Smooth muscle cell (in vitro differentiated cells): ENCODE measurements around the gene E2F8. TPM values are rescaled to one million over a fixed set of nuclear protein-coding genes. Genes with fewer than 3 reads are reported as not detected.

Experiments
- DNase-seq: peaks from one replicate; lab custom pipeline; 2025; ENCODE audit not compliant: unreplicated experiment; lab: John Stamatoyannopoulos, UW
- H2AFZ ChIP-seq: fragments of 200-600 bp; sonication (generic); 2 replicates; pipeline ENCODE4 v1.6.0; 2016; ENCODE audit warnings: antibody characterized with exemption, low read depth, mild to moderate bottlenecking
- H3F3A ChIP-seq: fragments of 200-600 bp; sonication (generic); 2 replicates; pipeline ENCODE4 v1.6.0; 2017; ENCODE audit warnings: antibody characterized with exemption, low read depth
- H3K27ac ChIP-seq: fragments of 200-600 bp; sonication (generic); 2 replicates; pipeline ENCODE4 v1.5.1; 2016; ENCODE audit warnings: low read depth, mild to moderate bottlenecking
- H3K27me3 ChIP-seq: fragments of 200-600 bp; sonication (generic); 2 replicates; pipeline ENCODE4 v1.6.1; 2016; ENCODE audit warnings: low read depth, mild to moderate bottlenecking
- H3K36me3 ChIP-seq: fragments of 200-600 bp; sonication (generic); 2 replicates; pipeline ENCODE4 v1.5.1; 2016; ENCODE audit warnings: low read depth
- H3K4me1 ChIP-seq: fragments of 200-600 bp; sonication (generic); 2 replicates; pipeline ENCODE4 v1.5.1; 2016; ENCODE audit warnings: low read depth
- H3K4me2 ChIP-seq: fragments of 200-600 bp; sonication (generic); 2 replicates; pipeline ENCODE4 v1.6.0; 2016; ENCODE audit warnings: mild to moderate bottlenecking
- H3K4me3 ChIP-seq: fragments of 200-600 bp; sonication (generic); 2 replicates; pipeline ENCODE4 v1.5.1; 2016; ENCODE audit warnings: mild to moderate bottlenecking
- H3K79me2 ChIP-seq: fragments of 200-600 bp; sonication (generic); 2 replicates; pipeline ENCODE4 v1.6.0; 2016; ENCODE audit warnings: low read depth, mild to moderate bottlenecking
- H3K9ac ChIP-seq: fragments of 200-600 bp; sonication (generic); 2 replicates; pipeline ENCODE4 v1.6.0; 2016; ENCODE audit warnings: low read depth
- H3K9me3 ChIP-seq: fragments of 200-600 bp; sonication (generic); replicated peaks from 2 replicates; pipeline ENCODE4 v1.5.1; 2016; ENCODE audit warnings: low read depth
- H4K20me1 ChIP-seq: fragments of 200-600 bp; sonication (generic); 2 replicates; pipeline ENCODE4 v1.6.0; 2016; ENCODE audit warnings: low read depth
- WGBS: methylation state at CpG from one replicate; pipeline ENCODE4 v1.1.7; 2016; ENCODE audit warnings: low lambda C conversion rate; 5-methylcytosine and 5-hydroxymethylcytosine counted together
- polyA plus RNA-seq: library from polyadenylated mRNA; unstranded; fragments of >200 nt; fragmentation: Nextera tagmentation; extraction: Ambion mirVana; gene quantifications from 2 replicates; pipeline ENCODE4 v1.2.1, GENCODE V29; 2016
- total RNA-seq: library from RNA; depleted of rRNA; stranded (reverse); fragments of >200 nt; gene quantifications from 2 replicates; pipeline ENCODE4 v1.2.3, GENCODE V29; 2014
- TF ChIP-seq, protein P1 (sequence below): fragments of 200-600 bp; sonication (generic); IDR thresholded peaks from 2 replicates; pipeline ENCODE4 v1.5.1; 2017; ENCODE audit warnings: borderline replicate concordance, mild to moderate bottlenecking, antibody characterized with exemption; ENCODE audit not compliant: insufficient read depth, poor library complexity, severe bottlenecking

E2F8 gene
- total and polyA plus RNA-seq, 2 experiments from 2014 or later = 1.5 to 1.6 TPM

DNA sequence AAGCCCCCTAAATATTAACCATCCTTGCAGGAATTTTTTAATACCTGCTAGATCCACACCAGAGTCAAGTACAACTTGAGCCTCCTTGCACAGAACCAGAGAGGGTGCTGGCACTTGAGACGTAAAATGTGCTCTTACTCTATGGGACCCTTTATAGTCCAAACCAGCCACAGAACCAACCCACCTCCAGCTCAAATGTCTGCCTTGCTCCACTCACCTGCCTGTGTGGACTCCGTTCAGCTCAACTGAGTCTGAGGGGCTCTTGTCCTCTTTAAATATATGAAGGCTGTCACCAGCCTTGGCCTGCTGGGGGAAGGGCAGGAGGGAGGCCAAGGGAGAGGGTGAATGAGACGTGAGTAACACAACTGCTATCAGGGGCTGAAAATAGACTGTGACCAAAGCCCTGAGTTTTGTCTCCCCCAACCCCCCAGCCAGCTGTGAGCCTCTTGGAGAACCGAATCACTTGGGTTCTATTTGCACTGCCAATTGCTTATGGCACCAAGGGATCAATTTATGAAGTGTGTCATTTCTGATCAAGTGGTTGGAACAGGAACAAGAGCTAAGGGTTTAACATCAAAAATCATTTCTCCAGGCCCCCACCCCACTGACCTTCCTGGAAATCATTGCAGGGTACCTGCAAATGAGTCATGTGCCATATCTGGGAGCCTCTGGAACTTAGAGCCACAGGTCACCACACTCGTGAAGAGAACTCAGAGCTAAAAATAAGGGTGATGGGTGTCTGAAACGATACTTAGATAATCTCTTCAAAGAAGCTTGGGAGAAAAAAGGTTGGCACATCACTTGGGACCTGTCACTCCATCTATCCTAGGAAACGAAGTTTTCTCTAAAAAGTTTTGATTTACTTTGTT lies 38.8 kb downstream of the E2F8 start, which contains the start of gene CSRP3:
Gene CSRP3, minus strand, starts transcription at position 247 of the 869 bp plus-strand sequence. CDS start 9,535 bp downstream, outside the sequence.
- no peaks in the 10 kb centered on the region for H3K79me2 ChIP-seq
- no peak within 1 kb of the TSS for H3K4me2 ChIP-seq
- no peaks in the 10 kb centered on the region for H3F3A ChIP-seq
- no peak within 1 kb of the TSS for H2AFZ ChIP-seq
- no peaks in the 10 kb centered on the region for H4K20me1 ChIP-seq
- TF ChIP-seq, protein P1, sequence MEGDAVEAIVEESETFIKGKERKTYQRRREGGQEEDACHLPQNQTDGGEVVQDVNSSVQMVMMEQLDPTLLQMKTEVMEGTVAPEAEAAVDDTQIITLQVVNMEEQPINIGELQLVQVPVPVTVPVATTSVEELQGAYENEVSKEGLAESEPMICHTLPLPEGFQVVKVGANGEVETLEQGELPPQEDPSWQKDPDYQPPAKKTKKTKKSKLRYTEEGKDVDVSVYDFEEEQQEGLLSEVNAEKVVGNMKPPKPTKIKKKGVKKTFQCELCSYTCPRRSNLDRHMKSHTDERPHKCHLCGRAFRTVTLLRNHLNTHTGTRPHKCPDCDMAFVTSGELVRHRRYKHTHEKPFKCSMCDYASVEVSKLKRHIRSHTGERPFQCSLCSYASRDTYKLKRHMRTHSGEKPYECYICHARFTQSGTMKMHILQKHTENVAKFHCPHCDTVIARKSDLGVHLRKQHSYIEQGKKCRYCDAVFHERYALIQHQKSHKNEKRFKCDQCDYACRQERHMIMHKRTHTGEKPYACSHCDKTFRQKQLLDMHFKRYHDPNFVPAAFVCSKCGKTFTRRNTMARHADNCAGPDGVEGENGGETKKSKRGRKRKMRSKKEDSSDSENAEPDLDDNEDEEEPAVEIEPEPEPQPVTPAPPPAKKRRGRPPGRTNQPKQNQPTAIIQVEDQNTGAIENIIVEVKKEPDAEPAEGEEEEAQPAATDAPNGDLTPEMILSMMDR = no peak
- H3K9ac ChIP-seq = no peak within 1 kb of the TSS
- no peaks in the 10 kb centered on the region for H3K27me3 ChIP-seq
- H3K4me3 ChIP-seq = no peak within 1 kb of the TSS
- DNase-seq = no peak
- no peak within 1 kb of the TSS for H3K27ac ChIP-seq
- no peaks in the 10 kb centered on the region for H3K9me3 ChIP-seq
- H3K4me1 ChIP-seq = no peaks in the 10 kb centered on the region
- H3K36me3 ChIP-seq = no peaks in the 10 kb centered on the region
- 62% methylated on average over 7 of the region's 7 CpGs for WGBS

DNA sequence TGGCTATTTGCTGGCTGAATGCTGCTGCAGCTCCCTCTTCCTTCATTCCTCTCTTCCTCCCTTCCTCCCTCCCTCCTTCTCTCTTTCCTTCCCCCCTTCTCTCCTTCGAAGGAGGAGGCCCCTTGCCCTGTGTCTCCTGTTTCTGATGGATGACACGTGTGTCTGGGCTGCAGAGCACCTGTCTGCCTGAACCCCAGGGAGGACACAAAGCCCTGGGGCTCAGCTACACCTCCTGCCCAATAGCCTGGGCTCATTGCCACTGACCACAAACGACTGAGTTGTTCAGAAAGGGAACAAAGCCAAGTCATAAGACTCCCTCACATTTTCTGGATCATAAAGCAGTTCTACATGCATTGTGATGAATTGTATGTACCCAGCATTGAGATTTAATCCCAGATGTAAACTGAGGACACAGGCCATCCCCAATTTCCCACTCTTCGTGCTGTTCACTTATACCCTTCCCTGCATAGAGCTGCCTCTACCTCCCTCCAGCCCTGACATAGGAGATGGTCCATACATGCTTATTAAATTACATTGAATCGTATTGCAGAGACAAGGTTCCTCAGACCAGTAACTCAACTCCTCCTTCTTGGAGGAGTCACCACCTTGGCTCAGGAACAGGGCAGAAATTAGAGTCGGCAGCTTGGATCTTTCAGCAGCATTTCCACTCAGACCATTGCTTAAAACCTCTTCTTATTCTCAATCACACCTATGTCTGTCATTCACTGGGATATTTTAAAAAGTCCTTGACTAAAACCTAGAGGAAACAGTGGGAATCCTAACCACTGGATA lies 40.1 kb downstream of the E2F8 start:
- Histone ChIP-seq H3K9me3 (no peaks in the 10 kb centered on the region), H3F3A (no peaks in the 10 kb centered on the region), H3K27ac (no peak overlapping the region), H3K27me3 (no peaks in the 10 kb centered on the region), H3K36me3 (no peaks in the 10 kb centered on the region), H3K79me2 (no peaks in the 10 kb centered on the region), H3K9ac (no peak overlapping the region), H4K20me1 (no peaks in the 10 kb centered on the region), H3K4me2 (no peak overlapping the region), H3K4me3 (no peak overlapping the region), H2AFZ (no peak overlapping the region), H3K4me1 (no peaks in the 10 kb centered on the region)
- DNase-seq = no peak
- 72% methylated on average over 6 of the region's 6 CpGs for WGBS
- TF ChIP-seq, protein P1 = no peak

DNA sequence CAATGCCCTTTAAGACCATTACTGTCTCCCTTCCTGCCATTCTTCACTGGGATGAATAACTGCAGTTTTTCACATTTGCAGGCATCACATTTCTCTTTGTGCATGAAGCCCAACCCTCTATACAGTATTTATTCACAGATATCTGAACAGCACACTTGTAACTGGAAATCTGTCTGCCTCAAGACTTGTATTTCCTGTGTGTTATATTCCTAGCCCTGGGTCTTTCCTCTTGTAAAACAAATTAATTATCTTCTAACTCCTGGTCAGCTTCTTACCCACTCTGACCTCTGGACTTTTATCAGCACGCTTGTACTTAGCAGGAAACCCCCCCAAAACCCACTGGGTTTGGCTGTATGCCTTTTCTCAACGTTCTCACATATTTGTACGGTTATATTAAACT lies 41.0 kb downstream of the E2F8 start:
- no peak overlapping the region for H2AFZ ChIP-seq
- H3K27ac ChIP-seq = no peak overlapping the region
- H3K4me3 ChIP-seq = no peak overlapping the region
- H3K4me1 ChIP-seq = no peaks in the 10 kb centered on the region
- WGBS = 30% methylated on average over 3 of the region's 3 CpGs
- no peaks in the 10 kb centered on the region for H3K9me3 ChIP-seq
- H3K27me3 ChIP-seq = no peaks in the 10 kb centered on the region
- DNase-seq = no peak
- H3K79me2 ChIP-seq = no peaks in the 10 kb centered on the region
- no peaks in the 10 kb centered on the region for H3F3A ChIP-seq
- no peak overlapping the region for H3K4me2 ChIP-seq
- TF ChIP-seq, protein P1 = no peak
- no peaks in the 10 kb centered on the region for H4K20me1 ChIP-seq
- H3K9ac ChIP-seq = no peak overlapping the region
- H3K36me3 ChIP-seq = no peaks in the 10 kb centered on the region
